ENCODE data around the gene HOXC10.

HOXC10 gene

GRCh38 chr12:54004063-54004840 lies 19.3 kb downstream of the HOXC10 start:
- no peak for DNase-seq

- no peak for DNase-seq
These were observed 20.0 kb downstream of the HOXC10 start for GRCh38 chr12:54004841-54005530.

GRCh38 chr12:54005531-54005852 lies 20.5 kb downstream of the HOXC10 start:
- no peak for DNase-seq

DNA sequence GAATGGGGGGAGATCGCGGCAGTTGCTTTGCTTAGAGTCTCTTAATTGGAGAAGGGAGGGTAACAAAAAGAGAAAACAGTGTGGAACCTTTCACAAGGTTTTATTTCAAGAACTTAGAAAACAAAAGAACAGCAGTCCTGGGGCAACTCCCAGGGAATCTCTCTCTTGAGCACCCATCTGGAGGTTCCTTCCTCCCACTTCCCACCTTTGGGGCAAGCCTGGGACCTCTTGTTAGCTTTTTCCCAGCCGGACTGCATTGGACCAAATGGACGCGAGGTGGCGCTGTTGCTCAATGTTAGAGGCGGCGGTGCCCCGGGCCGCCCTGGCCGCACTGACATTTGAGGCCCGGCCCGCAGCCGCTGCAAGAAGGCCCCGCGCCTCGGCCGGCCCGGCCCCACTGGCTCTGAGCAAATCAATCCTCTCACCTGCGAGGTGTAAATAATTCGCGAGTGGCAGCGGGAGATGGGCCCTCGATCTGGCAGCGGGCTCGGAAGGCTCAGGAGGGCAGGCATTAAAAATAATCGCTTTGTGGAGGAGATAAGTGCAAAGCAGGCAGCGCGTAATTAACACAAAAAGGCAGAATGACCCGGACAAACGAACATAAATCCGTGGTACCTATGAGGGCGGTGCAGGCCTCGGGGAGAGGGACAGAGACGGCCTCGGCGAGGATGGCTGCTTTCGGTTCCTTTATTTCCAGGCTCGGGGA lies 21.1 kb downstream of the HOXC10 start:
- no peak for DNase-seq

DNA sequence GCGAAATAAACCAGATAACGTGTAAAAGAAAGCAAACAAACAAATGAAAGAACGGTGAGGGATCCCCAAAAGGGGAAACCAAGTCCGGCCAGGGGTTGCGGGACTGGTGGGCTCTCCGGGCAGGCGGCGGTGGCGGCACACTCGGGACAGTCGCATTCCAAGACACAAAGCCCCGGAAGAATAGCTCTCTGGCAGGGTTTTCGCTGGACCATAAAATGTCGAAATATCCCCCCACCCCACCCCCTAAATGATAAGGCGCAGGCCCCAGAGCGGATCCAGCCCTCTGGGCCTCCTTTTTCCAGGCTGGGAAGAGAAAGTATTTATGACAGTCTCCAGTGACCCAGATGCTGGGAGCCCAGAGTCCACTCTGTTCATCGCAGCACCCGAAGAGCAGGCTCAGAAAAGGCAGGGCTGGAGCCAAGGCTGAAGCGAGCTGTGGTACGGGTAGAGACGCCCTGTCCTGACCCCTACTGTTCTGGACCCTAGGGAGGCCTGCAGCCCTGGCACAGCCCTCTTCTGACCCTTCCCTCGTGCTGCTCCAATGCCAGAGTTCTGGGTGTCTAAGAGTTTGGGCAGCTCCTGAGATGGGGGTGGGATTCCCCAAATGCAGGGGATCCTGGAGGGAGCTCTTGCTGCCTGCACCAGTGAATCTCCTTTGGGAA lies 21.7 kb downstream of the HOXC10 start:
- DNase-seq = no peak

DNA sequence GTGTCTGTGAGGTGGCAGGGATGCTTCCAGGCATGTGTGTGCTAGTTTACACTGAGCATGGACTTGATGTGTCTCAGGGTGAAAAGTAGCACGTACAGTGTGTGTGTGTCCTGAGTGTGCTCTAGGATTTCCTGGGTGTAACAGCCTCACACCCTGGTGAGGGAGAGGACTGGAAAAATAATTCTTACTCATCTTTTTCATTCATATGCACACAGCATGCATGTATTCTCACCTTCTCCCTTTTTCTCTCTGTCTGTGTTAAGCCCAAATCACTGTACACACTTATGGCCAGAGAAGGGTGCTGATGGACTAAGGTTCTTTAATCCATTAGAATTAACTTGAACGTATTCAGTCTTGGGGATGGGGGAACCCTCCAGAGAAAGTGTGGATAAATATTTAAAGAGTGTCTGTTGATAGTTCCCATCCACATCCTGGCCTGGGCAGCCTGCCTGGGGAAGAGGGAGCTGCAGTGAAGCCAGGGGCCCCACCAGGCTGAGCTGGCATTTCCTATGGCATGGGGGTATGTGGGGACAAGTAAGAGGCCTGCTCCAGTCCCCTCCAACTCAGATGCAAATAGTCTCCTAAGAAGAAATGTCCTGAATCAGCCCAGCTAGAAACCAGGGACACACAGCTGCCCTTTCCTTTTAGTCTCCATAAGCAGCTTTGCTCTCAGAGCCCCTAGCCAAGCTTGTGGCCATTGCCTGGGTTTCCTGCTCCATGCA lies 22.8 kb downstream of the HOXC10 start:
- no peak for DNase-seq

DNA sequence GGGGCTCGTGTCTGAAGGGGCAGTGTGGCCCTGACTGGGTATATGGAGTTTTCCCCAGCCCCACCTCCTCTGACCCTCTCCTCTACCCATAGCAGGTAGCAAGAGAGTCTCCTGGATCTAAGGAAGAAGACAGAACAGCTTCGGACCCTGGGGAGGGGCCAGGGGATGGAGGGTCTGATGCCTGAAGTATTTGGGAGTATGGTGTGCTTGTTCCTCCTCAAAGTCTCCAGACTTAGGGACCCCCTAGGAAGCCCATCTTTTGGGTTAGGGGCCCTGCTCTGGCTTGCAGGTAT lies 23.3 kb downstream of the HOXC10 start:
- DNase-seq = no peak

DNA sequence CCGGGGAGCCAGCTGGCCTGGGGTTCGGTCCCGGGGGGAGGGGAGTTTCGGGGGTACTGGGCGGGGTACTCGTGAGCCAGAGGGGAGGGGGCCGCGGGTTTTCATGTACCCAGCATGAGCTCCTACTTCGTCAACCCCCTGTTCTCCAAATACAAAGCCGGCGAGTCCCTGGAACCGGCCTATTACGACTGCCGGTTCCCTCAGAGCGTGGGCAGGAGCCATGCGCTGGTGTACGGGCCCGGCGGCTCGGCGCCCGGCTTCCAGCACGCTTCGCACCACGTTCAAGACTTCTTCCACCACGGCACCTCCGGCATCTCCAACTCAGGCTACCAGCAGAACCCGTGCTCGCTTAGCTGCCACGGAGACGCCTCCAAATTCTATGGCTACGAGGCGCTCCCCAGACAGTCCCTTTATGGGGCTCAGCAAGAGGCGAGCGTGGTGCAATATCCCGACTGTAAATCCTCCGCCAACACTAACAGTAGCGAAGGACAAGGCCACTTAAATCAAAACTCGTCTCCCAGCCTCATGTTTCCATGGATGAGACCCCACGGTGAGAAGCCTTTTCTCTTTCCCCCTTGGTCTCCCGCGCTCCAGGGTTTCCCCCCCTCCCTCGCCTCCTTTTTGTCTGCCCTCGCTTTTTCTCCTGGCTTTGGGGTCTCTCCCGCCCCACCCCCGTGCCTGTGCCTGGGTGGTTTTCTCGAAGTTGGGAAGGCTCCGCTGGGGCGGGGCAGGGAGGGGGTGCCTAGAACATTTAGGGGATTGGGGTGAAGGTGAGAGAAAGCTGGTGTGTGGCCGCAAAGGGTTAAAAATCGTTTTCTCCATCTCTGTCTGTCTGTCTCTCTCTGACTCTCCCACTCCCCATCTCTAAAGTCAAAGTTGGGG lies 24.5 kb downstream of the HOXC10 start:
- no peak for DNase-seq

GRCh38 chr12:54010053-54010971 lies 25.4 kb downstream of the HOXC10 start:
- DNase-seq = no peak

DNA sequence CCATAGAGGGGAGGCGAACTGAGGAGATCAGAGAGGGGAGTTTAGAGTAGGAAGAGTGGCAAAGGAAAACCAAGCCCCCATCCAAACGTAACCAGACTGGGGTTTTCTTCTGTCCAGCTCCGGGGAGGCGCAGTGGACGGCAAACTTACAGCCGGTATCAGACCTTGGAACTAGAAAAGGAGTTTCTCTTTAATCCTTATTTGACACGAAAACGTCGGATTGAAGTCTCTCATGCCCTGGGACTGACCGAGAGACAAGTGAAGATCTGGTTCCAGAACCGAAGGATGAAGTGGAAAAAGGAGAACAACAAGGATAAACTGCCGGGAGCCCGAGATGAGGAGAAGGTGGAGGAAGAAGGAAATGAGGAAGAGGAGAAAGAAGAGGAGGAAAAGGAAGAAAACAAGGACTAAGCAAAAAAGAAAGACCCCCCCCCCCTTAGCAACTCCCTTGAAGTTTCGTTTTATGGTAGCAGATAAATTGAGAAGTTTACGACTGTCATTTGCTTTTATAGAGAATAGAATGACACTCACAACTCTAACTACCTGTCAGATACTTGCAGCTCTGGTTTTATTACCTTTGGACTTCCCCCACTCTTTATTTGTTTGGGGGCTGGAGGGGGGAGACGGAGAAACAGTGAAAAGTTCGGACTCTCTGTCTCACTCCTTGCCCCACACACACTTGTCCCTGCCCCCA lies 26.2 kb downstream of the HOXC10 start:
- DNase-seq = no peak

DNA sequence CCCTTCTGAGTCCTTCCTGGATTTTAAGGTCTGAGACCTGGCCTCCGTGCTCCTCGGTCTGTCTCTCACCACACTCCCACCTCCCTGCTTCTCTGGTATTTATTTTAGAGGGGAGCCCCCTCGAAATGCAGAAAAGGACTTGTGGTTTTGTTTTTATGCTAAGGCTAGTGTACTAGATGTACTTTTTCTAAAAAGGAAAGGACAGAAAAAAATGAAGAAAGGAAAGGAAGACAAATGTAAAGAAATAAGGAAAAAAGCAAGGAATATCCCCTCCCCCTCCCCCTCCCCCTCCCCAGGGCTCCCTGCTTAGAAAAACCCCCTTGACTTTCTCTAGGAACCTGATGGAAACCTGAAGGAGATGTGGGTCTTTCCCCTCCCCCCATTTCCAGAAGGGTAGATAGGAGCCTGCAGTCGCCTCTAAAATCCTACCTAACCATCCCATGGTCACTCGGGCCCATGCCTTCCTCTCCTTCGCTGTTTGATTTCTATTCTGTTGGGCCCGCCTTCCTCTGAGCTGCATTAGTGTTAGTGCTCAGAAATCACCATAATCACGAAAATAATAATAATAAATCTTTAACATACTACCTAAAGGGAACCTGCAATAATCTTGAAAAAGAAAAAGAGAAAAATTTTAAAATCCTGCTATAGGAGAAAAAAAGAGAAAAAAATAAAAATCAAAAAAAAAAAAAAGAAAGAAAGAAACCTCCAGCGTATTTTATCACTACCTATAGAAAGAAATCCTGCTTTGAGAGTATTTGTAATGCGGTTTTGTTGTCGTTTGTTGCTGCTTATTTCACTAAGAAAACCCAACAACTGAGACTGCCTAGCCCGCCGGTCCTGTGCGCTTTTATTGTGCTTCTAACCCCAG lies 27.0 kb downstream of the HOXC10 start:
- DNase-seq = no peak

GRCh38 chr12:54012631-54013409 lies 27.9 kb downstream of the HOXC10 start:
- DNase-seq = no peak

- DNase-seq = no peak
These were observed 29.6 kb downstream of the HOXC10 start for GRCh38 chr12:54014377-54015017.

GRCh38 chr12:54015018-54015931 lies 30.3 kb downstream of the HOXC10 start:
- no peak for DNase-seq

DNA sequence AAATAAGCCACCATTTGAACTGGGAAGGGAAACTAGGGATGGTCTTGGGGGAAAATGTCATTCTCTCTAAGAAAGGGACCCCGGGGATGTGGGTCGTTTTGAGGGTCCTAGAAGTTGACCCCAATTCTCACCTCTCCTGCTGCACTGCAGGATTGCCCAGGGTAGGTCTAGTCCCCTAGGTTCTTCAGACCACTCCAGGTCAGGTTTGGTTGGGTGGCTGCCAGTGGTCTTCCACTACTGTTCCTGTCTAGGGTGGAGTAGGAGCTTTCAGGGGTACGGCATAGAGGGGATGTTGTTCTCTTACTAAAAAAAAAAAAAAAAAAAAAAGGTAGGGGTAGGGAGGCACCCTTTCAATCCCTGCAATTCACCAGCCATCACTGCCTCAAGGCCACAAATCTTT lies 31.1 kb downstream of the HOXC10 start:
- DNase-seq = no peak

- no peak for DNase-seq
These were observed 31.6 kb downstream of the HOXC10 start for GRCh38 chr12:54016478-54016964.
